Measurements from ENCODE around the gene DENND4C. TPM values are rescaled to one million over a fixed set of nuclear protein-coding genes. Genes with fewer than 3 reads are reported as not detected.
"Not testable (repeated sequence)": the region's sequence is repeated elsewhere in the genome, so short reads cannot be mapped to it uniquely, and the experiment has no call there.

Gene DENND4C
- total RNA-seq, 1 donor from 2014 or later = 92.3 TPM

DNA sequence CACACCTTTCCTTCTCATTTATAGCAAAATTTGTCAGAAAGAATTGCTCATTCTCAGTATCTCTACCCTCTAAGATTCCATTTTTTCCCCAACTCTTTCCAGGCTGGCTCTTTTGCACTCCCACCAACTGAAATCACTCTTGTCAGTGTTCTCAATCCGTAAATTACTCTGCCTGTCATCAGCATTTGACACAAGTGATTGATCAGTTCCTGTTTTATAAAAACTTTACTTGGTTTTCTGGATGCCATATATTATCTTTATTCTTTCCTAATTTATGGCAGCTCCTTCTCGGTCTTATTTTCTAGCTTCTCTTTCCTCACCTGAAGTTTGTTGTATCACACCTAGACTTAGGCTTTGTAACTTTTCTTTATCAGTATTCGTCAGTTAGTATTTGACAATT lies 16.4 kb downstream of the DENND4C start:
- H3K27me3 ChIP-seq = no peaks in the 10 kb centered on the region
- TF ChIP-seq, protein P1, sequence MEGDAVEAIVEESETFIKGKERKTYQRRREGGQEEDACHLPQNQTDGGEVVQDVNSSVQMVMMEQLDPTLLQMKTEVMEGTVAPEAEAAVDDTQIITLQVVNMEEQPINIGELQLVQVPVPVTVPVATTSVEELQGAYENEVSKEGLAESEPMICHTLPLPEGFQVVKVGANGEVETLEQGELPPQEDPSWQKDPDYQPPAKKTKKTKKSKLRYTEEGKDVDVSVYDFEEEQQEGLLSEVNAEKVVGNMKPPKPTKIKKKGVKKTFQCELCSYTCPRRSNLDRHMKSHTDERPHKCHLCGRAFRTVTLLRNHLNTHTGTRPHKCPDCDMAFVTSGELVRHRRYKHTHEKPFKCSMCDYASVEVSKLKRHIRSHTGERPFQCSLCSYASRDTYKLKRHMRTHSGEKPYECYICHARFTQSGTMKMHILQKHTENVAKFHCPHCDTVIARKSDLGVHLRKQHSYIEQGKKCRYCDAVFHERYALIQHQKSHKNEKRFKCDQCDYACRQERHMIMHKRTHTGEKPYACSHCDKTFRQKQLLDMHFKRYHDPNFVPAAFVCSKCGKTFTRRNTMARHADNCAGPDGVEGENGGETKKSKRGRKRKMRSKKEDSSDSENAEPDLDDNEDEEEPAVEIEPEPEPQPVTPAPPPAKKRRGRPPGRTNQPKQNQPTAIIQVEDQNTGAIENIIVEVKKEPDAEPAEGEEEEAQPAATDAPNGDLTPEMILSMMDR (IDR thresholded peaks at IDR 0.05) = no peak
- no peak for TF ChIP-seq POLR2AphosphoS5 (IDR thresholded peaks at IDR 0.05; ENCODE audit: insufficient read depth in 1 of 2, low read depth in 1 of 2)
- no peak for TF ChIP-seq POLR2A (IDR thresholded peaks at IDR 0.05)
- intact Hi-C loops (cut with DNase I) = no loop called here
- H3K4me3 ChIP-seq = no peak overlapping the region
- no peaks in the 10 kb centered on the region for H3K9me3 ChIP-seq
- peaks cover 7% of the 10 kb centered on the region for H3K4me1 ChIP-seq
- no peaks in the 10 kb centered on the region for H3K36me3 ChIP-seq
- DNase-seq (ENCODE audit: extremely low spot score in 2 of 2) = no peak
- no peak overlapping the region for H3K27ac ChIP-seq

DNA sequence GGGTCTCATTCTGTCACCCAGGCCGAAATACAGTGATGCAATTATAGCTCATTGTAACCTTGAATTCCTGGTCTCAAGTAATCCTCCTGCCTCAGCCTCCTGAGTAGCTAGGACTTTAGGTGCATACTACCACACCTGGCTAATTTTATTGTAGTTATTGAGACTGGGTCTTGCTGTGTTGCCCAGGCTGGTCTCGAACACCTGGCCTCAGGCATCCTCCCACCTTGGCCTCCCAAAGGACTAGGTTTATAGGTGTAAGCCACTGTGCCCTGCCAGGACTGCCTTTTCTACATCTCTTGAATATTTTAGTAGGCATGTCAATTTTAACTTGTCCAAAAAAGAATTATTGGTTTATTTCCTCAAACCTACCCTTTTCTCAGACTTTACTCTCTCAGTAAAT lies 16.9 kb downstream of the DENND4C start:
- H3K36me3 ChIP-seq = no peaks in the 10 kb centered on the region
- no peak for DNase-seq (ENCODE audit: extremely low spot score in 2 of 2)
- no peak overlapping the region for H3K4me3 ChIP-seq
- H3K27me3 ChIP-seq = no peaks in the 10 kb centered on the region
- intact Hi-C loops (cut with DNase I) = no loop called here
- H3K27ac ChIP-seq = no peak overlapping the region
- no peak for TF ChIP-seq POLR2AphosphoS5 (IDR thresholded peaks at IDR 0.05; ENCODE audit: insufficient read depth in 1 of 2, low read depth in 1 of 2)
- no peak for TF ChIP-seq POLR2A (IDR thresholded peaks at IDR 0.05)
- TF ChIP-seq, protein P1 (IDR thresholded peaks at IDR 0.05) = no peak
- H3K4me1 ChIP-seq = peaks cover 9% of the 10 kb centered on the region
- no peaks in the 10 kb centered on the region for H3K9me3 ChIP-seq

GRCh38 chr9:19250346-19250745 lies 19.9 kb downstream of the DENND4C start:
- H3K4me1 ChIP-seq = peaks cover 25% of the 10 kb centered on the region
- H3K36me3 ChIP-seq; H3K27ac ChIP-seq; H3K9me3 ChIP-seq; H3K4me3 ChIP-seq; intact Hi-C loops (cut with DNase I); H3K27me3 ChIP-seq; DNase-seq (ENCODE audit: extremely low spot score in 2 of 2): not testable (repeated sequence)

DNA sequence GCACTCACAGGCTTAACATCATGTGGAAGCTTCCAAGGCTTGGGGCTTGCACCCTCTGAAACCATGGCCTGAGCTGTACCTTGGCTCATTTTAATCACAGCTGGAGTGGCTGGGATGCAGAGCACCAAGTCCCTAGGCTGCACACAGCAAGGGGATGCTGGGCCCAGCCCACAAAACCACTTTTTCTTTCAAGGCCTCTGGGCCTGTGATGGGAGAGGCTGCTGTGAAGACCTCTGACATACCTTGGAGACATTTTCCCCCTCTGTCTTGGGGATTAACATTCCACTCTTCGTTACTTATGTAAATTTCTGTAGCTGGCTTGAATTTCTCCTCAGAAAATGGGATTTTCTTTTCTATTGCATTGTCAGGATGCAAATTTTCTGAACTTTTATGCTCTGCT lies 20.7 kb downstream of the DENND4C start:
- H3K4me3 ChIP-seq; H3K9me3 ChIP-seq; intact Hi-C loops (cut with DNase I); H3K27ac ChIP-seq; DNase-seq (ENCODE audit: extremely low spot score in 2 of 2); H3K36me3 ChIP-seq; H3K27me3 ChIP-seq: not testable (repeated sequence)
- H3K4me1 ChIP-seq = peaks cover 25% of the 10 kb centered on the region

GRCh38 chr9:19251622-19252021 lies 21.1 kb downstream of the DENND4C start:
- H3K27ac ChIP-seq; H3K27me3 ChIP-seq; DNase-seq (ENCODE audit: extremely low spot score in 2 of 2); H3K9me3 ChIP-seq; H3K4me3 ChIP-seq; intact Hi-C loops (cut with DNase I); H3K36me3 ChIP-seq: not testable (repeated sequence)
- H3K4me1 ChIP-seq = peaks cover 29% of the 10 kb centered on the region

GRCh38 chr9:19252174-19252884 lies 21.8 kb downstream of the DENND4C start:
- no peak for DNase-seq (ENCODE audit: extremely low spot score in 2 of 2)
- no peaks in the 10 kb centered on the region for H3K9me3 ChIP-seq
- intact Hi-C loops (cut with DNase I) = no loop called here
- H3K4me1 ChIP-seq = peaks cover 31% of the 10 kb centered on the region
- H3K27ac ChIP-seq = no peak overlapping the region
- TF ChIP-seq POLR2AphosphoS5 (IDR thresholded peaks at IDR 0.05; ENCODE audit: insufficient read depth in 1 of 2, low read depth in 1 of 2) (no peak), POLR2A (IDR thresholded peaks at IDR 0.05) (no peak)
- TF ChIP-seq, protein P1 (IDR thresholded peaks at IDR 0.05) = no peak
- no peaks in the 10 kb centered on the region for H3K27me3 ChIP-seq
- H3K36me3 ChIP-seq = no peaks in the 10 kb centered on the region
- no peak overlapping the region for H3K4me3 ChIP-seq

Data from vagina (tissue), 2 donors.